SK-N-SH (cell line): ENCODE measurements around the gene PPT2. TPM values are rescaled to one million over a fixed set of nuclear protein-coding genes. Genes with fewer than 3 reads are reported as not detected.

ENCODE experiments used
- CTCF ChIA-PET: fragments of 300-600, 350-600 bp; formaldehyde crosslinking; extraction: SDS; loops from one replicate; lab custom pipeline; 2021; lab: Yijun Ruan, JAX
- POLR2A ChIA-PET: fragments of 350-600 bp; sonication (Branson Sonifier 250); formaldehyde crosslinking; extraction: SDS; loops from one replicate; lab custom pipeline; 2020; ENCODE audit warnings: antibody characterized with exemption, inconsistent platforms; lab: Yijun Ruan, JAX
- DNase-seq: peaks from one replicate; pipeline ENCODE4 v3.0.0; 2012
- H2AFZ ChIP-seq: fragments of 200-600 bp; sonication (generic); 2 replicates; pipeline ENCODE4 v1.8.1; 2016; ENCODE audit warnings: antibody characterized with exemption, mild to moderate bottlenecking, low read depth
- H3F3A ChIP-seq: fragments of 200-600 bp; sonication (generic); replicated peaks from 2 replicates; pipeline ENCODE3; 2016; ENCODE audit warnings: antibody characterized with exemption, mild to moderate bottlenecking; ENCODE audit not compliant: insufficient read depth
- H3K27ac ChIP-seq, 2 experiments: fragments of 200-500 bp in 1 of 2; fragments of 200-600 bp in 1 of 2; sonication (Bioruptor generic) in 1 of 2; sonication (generic), shearing (Covaris generic) in 1 of 2; 2 replicates each; pipeline versions ENCODE4 v1.5.1 to v1.6.1; 2014 to 2016; ENCODE audit warnings: low read depth in 2 of 2, inconsistent platforms in 1 of 2, low read length in 1 of 2, mild to moderate bottlenecking in 1 of 2, mixed read lengths in 1 of 2
- H3K27me3 ChIP-seq: fragments of 200-600 bp; sonication (generic), shearing (Covaris generic); 2 replicates; pipeline ENCODE4 v1.6.1; 2016; ENCODE audit warnings: mixed run types; ENCODE audit not compliant: insufficient read depth
- H3K36me3 ChIP-seq, 2 experiments: fragments of 200-500 bp in 1 of 2; fragments of 200-600 bp in 1 of 2; sonication (Bioruptor generic) in 1 of 2; sonication (generic) in 1 of 2; replicated peaks in 1 of 2; 2 replicates each; pipeline versions ENCODE3 to v1.5.1; 2014 to 2016; ENCODE audit warnings: low read length in 1 of 2, mild to moderate bottlenecking in 1 of 2; ENCODE audit not compliant: insufficient read depth in 2 of 2, control insufficient read depth in 1 of 2
- H3K4me1 ChIP-seq, 2 experiments: fragments of 200-500 bp in 1 of 2; fragments of 200-600 bp in 1 of 2; sonication (Bioruptor generic) in 1 of 2; sonication (generic), shearing (Covaris generic) in 1 of 2; 2 replicates each; pipeline versions ENCODE4 v1.5.1 to v1.6.1; 2014 to 2016; ENCODE audit warnings: low read depth in 1 of 2, low read length in 1 of 2, mixed run types in 1 of 2; ENCODE audit not compliant: insufficient read depth in 2 of 2, control insufficient read depth in 1 of 2
- H3K4me2 ChIP-seq: fragments of 200-600 bp; sonication (generic), shearing (Covaris generic); 2 replicates; pipeline ENCODE4 v1.6.1; 2017; ENCODE audit warnings: mixed run types
- H3K4me3 ChIP-seq, 2 experiments: fragments of 200-500 bp in 1 of 2; fragments of 200-600 bp in 1 of 2; sonication (Bioruptor generic) in 1 of 2; sonication (generic), shearing (Covaris generic) in 1 of 2; 2 replicates each; pipeline versions ENCODE4 v1.5.1 to v1.8.1; 2014 to 2016; ENCODE audit warnings: low read depth in 2 of 2, inconsistent platforms in 1 of 2, low read length in 1 of 2, mild to moderate bottlenecking in 1 of 2, mixed read lengths in 1 of 2, moderate library complexity in 1 of 2
- H3K79me2 ChIP-seq: fragments of 200-600 bp; sonication (generic); 2 replicates; pipeline ENCODE4 v1.8.1; 2017; ENCODE audit warnings: mild to moderate bottlenecking; ENCODE audit not compliant: insufficient read depth
- H3K9ac ChIP-seq: fragments of 200-600 bp; sonication (generic); 2 replicates; pipeline ENCODE4 v1.6.1; 2017; ENCODE audit warnings: mixed run types
- H3K9me2 ChIP-seq: fragments of 200-600 bp; sonication (generic); 2 replicates; pipeline ENCODE4 v1.6.1; 2017; ENCODE audit warnings: mixed run types
- H3K9me3 ChIP-seq: fragments of 200-600 bp; sonication (generic); 2 replicates; pipeline ENCODE4 v1.6.1; 2017; ENCODE audit warnings: mixed run types, mild to moderate bottlenecking, moderate library complexity
- H4K20me1 ChIP-seq: fragments of 200-600 bp; sonication (generic); 2 replicates; pipeline ENCODE4 v1.6.1; 2017; ENCODE audit warnings: mild to moderate bottlenecking, mixed run types; ENCODE audit not compliant: insufficient read depth
- CHD2 ChIP-seq: fragments of 150-350 bp; IDR thresholded peaks from 2 replicates; pipeline ENCODE4 v1.6.1; 2018; ENCODE audit warnings: low read length; ENCODE audit not compliant: partially characterized antibody
- ELF1 ChIP-seq: IDR thresholded peaks from 2 replicates; pipeline ENCODE4 v1.4.0; 2012
- EP300 ChIP-seq, 2 experiments: IDR thresholded peaks; 2 replicates each; pipeline versions ENCODE4 v1.4.0 to v1.6.1; 2012; ENCODE audit warnings: borderline replicate concordance in 1 of 2, low read depth in 1 of 2, low read length in 1 of 2
- EZH2phosphoT487 ChIP-seq: fragments of 200-600 bp; sonication (generic); IDR thresholded peaks from 2 replicates; pipeline ENCODE4 v1.6.1; 2017; ENCODE audit warnings: low read depth, mixed run types, mild to moderate bottlenecking, antibody characterized with exemption, moderate library complexity, borderline replicate concordance
- FOSL2 ChIP-seq: IDR thresholded peaks from 2 replicates; pipeline ENCODE4 v1.4.0; 2012; ENCODE audit warnings: low read depth, mild to moderate bottlenecking, moderate library complexity, borderline replicate concordance
- FOXM1 ChIP-seq: IDR thresholded peaks from 2 replicates; pipeline ENCODE4 v1.4.0; 2012; ENCODE audit warnings: low read depth, mild to moderate bottlenecking
- GABPA ChIP-seq: IDR thresholded peaks from 2 replicates; pipeline ENCODE4 v1.4.0; 2012; ENCODE audit warnings: low read depth, mild to moderate bottlenecking
- GATA2 ChIP-seq: sonication (generic); formaldehyde crosslinking; IDR thresholded peaks from 2 replicates; pipeline ENCODE4 v1.5.0; 2020; ENCODE audit warnings: mild to moderate bottlenecking, missing genetic modification reagents
- IRF3 ChIP-seq: fragments of 150-350 bp; IDR thresholded peaks from 2 replicates; pipeline ENCODE4 v1.6.1; 2016; ENCODE audit warnings: mild to moderate bottlenecking, low read depth, low read length
- JUND ChIP-seq: IDR thresholded peaks from 2 replicates; pipeline ENCODE4 v1.4.0; 2012
- MEF2A ChIP-seq: IDR thresholded peaks from 2 replicates; pipeline ENCODE4 v1.4.0; 2012; ENCODE audit warnings: low read depth, borderline replicate concordance
- MXI1 ChIP-seq: IDR thresholded peaks from 2 replicates; pipeline ENCODE4 v1.6.1; 2012; ENCODE audit warnings: mild to moderate bottlenecking, low read depth, low read length, improper control_type of control experiment
- NFIC ChIP-seq: IDR thresholded peaks from 2 replicates; pipeline ENCODE4 v1.4.0; 2012; ENCODE audit warnings: borderline replicate concordance
- NRF1 ChIP-seq: IDR thresholded peaks from 2 replicates; pipeline ENCODE4 v1.6.1; 2012; ENCODE audit warnings: low read depth, mild to moderate bottlenecking, low read length
- POLR2AphosphoS5 ChIP-seq: IDR thresholded peaks from 2 replicates; pipeline ENCODE4 v1.6.1; 2012; ENCODE audit warnings: low read depth, low read length
- RAD21 ChIP-seq: IDR thresholded peaks from 2 replicates; pipeline ENCODE4 v1.6.1; 2012; ENCODE audit warnings: mild to moderate bottlenecking, low read length
- RCOR1 ChIP-seq: fragments of 150-350 bp; IDR thresholded peaks from 2 replicates; pipeline ENCODE4 v1.6.1; 2017; ENCODE audit warnings: antibody characterized with exemption, low read length
- RFX5 ChIP-seq: IDR thresholded peaks from 2 replicates; pipeline ENCODE4 v1.6.1; 2012; ENCODE audit warnings: mild to moderate bottlenecking, improper control_type of control experiment, low read length
- RXRA ChIP-seq: IDR thresholded peaks from 2 replicates; pipeline ENCODE4 v1.4.0; 2012; ENCODE audit warnings: low read depth, mild to moderate bottlenecking, borderline replicate concordance
- TAF1 ChIP-seq: IDR thresholded peaks from 2 replicates; pipeline ENCODE4 v1.6.1; 2012; ENCODE audit warnings: low read depth, mild to moderate bottlenecking, low read length, moderate library complexity, borderline replicate concordance
- TCF12 ChIP-seq: IDR thresholded peaks from 2 replicates; pipeline ENCODE4 v1.4.0; 2012
- TEAD4 ChIP-seq: IDR thresholded peaks from 2 replicates; pipeline ENCODE4 v1.4.0; 2012; ENCODE audit warnings: mild to moderate bottlenecking, borderline replicate concordance; ENCODE audit not compliant: insufficient read depth
- YY1 ChIP-seq: IDR thresholded peaks from 2 replicates; pipeline ENCODE4 v1.4.0; 2012; ENCODE audit warnings: low read depth, mild to moderate bottlenecking
- WGBS: methylation state at CpG from one replicate; pipeline ENCODE4 v1.1.6; 2017; ENCODE audit warnings: low lambda C conversion rate; 5-methylcytosine and 5-hydroxymethylcytosine counted together
- polyA plus RNA-seq, 3 experiments: library from polyadenylated mRNA; depleted of rRNA; stranded (reverse); fragments of >200 nt; gene quantifications; 2 replicates each; pipeline ENCODE4 v1.2.3, GENCODE V29; 2012
- TF ChIP-seq, protein P1 (sequence below): fragments of 200-600 bp; sonication (generic); IDR thresholded peaks from 2 replicates; pipeline ENCODE4 v1.6.1; 2017; ENCODE audit warnings: antibody characterized with exemption, mild to moderate bottlenecking, moderate library complexity
- TF ChIP-seq, protein P2 (sequence below): IDR thresholded peaks from 2 replicates; pipeline ENCODE4; 2012
- TF ChIP-seq, protein P3 (sequence below): fragments of 150-350 bp; IDR thresholded peaks from 2 replicates; pipeline ENCODE4 v1.6.1; 2017; ENCODE audit warnings: antibody characterized with exemption, low read length, low read depth, borderline replicate concordance
- TF ChIP-seq, protein P4 (sequence below): IDR thresholded peaks from 2 replicates; pipeline ENCODE4 v1.6.1; 2012; ENCODE audit warnings: mild to moderate bottlenecking, low read depth, low read length, moderate library complexity

PPT2 gene
- polyA plus RNA-seq, 1 of the 3 experiments (the other 2 are of a cell fraction), result 32.7 TPM

DNA sequence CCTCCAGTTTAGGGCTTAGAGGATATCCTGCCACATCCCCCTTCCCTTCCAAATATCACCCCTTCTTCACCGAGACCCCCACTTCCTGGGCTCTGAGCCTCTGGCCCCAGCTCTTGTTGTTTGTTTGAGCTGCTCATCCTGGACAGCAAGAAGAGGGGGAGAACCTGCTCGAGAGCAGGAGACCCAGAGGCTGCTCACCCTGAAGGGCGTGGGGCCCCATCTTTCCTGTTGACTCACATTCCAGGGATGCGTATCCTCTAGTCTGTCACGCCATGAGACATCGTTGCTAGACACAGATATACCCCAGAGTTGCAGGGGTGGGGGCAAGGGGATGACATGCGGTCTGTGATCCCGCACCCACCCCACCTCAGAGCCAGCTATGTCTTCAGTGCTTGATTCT is 39.1 kb upstream of the PPT2 start:
- WGBS, result 35% methylated on average over 8 of the region's 8 CpGs
- Histone ChIP-seq H3K9ac (peak overlapping the region; percentile 55; the same call in 1 of the 2 replicates), H3F3A (peaks cover 42% of the 10 kb centered on the region), H3K36me3 (peaks cover 8 to 21% of the 10 kb centered on the region in 2 experiments), H3K9me2 (no peaks in the 10 kb centered on the region), H3K9me3 (no peaks in the 10 kb centered on the region), H3K4me1 (peaks cover 3 to 9% of the 10 kb centered on the region in 2 experiments; a peak in 1 of 4 replicates), H3K27ac (peak overlapping the region in 1 of 2 experiments; percentile 83; a peak in 3 of 4 replicates), H4K20me1 (no peaks in the 10 kb centered on the region), H3K4me2 (peak overlapping the region; percentile 44; the same call in 1 of the 2 replicates), H3K79me2 (no peaks in the 10 kb centered on the region), H2AFZ (no peak overlapping the region), H3K4me3 (no peak overlapping the region), H3K27me3 (no peaks in the 10 kb centered on the region)
- POLR2A ChIA-PET, result interaction anchor here (0.6 kb wide), 1 partner anchor 148 kb away, joined by 3 read pairs; no protein-coding TSS in a partner anchor
- DNase-seq, result no peak
- CTCF ChIA-PET, result interaction anchor here (1.0 to 1.1 kb wide), 2 partner anchors 40 to 1004 kb away, joined by 3 read pairs; no protein-coding TSS in a partner anchor
- no peak for TF ChIP-seq MEF2A
- no peak for TF ChIP-seq RAD21
- TF ChIP-seq, protein P1, sequence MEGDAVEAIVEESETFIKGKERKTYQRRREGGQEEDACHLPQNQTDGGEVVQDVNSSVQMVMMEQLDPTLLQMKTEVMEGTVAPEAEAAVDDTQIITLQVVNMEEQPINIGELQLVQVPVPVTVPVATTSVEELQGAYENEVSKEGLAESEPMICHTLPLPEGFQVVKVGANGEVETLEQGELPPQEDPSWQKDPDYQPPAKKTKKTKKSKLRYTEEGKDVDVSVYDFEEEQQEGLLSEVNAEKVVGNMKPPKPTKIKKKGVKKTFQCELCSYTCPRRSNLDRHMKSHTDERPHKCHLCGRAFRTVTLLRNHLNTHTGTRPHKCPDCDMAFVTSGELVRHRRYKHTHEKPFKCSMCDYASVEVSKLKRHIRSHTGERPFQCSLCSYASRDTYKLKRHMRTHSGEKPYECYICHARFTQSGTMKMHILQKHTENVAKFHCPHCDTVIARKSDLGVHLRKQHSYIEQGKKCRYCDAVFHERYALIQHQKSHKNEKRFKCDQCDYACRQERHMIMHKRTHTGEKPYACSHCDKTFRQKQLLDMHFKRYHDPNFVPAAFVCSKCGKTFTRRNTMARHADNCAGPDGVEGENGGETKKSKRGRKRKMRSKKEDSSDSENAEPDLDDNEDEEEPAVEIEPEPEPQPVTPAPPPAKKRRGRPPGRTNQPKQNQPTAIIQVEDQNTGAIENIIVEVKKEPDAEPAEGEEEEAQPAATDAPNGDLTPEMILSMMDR, result no peak
- TF ChIP-seq EP300 (IDR thresholded peaks at IDR 0.05; ENCODE audit: borderline replicate concordance in 1 of 2, low read depth in 1 of 2, low read length in 1 of 2), result 0 out of 4 replicates have a peak, but pooled peaks of 1 of the 2 experiments have one; percentile 8
- TF ChIP-seq, protein P2, sequence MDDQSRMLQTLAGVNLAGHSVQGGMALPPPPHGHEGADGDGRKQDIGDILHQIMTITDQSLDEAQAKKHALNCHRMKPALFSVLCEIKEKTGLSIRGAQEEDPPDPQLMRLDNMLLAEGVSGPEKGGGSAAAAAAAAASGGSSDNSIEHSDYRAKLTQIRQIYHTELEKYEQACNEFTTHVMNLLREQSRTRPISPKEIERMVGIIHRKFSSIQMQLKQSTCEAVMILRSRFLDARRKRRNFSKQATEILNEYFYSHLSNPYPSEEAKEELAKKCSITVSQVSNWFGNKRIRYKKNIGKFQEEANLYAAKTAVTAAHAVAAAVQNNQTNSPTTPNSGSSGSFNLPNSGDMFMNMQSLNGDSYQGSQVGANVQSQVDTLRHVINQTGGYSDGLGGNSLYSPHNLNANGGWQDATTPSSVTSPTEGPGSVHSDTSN, result peak; percentile 61; the same call in 1 of the 2 replicates
- TF ChIP-seq TCF12, result peak; percentile 55; the same call in 1 of the 2 replicates
- TF ChIP-seq, protein P3, sequence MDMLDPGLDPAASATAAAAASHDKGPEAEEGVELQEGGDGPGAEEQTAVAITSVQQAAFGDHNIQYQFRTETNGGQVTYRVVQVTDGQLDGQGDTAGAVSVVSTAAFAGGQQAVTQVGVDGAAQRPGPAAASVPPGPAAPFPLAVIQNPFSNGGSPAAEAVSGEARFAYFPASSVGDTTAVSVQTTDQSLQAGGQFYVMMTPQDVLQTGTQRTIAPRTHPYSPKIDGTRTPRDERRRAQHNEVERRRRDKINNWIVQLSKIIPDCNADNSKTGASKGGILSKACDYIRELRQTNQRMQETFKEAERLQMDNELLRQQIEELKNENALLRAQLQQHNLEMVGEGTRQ, result no peak
- TF ChIP-seq TAF1, result no peak
- no peak for TF ChIP-seq MXI1
- no peak for TF ChIP-seq NFIC
- no peak for TF ChIP-seq GABPA
- no peak for TF ChIP-seq YY1
- no peak for TF ChIP-seq RXRA
- no peak for TF ChIP-seq NRF1
- no peak for TF ChIP-seq RCOR1
- TF ChIP-seq FOSL2, result peak; percentile 50; the same call in 1 of the 2 replicates
- TF ChIP-seq, protein P4, sequence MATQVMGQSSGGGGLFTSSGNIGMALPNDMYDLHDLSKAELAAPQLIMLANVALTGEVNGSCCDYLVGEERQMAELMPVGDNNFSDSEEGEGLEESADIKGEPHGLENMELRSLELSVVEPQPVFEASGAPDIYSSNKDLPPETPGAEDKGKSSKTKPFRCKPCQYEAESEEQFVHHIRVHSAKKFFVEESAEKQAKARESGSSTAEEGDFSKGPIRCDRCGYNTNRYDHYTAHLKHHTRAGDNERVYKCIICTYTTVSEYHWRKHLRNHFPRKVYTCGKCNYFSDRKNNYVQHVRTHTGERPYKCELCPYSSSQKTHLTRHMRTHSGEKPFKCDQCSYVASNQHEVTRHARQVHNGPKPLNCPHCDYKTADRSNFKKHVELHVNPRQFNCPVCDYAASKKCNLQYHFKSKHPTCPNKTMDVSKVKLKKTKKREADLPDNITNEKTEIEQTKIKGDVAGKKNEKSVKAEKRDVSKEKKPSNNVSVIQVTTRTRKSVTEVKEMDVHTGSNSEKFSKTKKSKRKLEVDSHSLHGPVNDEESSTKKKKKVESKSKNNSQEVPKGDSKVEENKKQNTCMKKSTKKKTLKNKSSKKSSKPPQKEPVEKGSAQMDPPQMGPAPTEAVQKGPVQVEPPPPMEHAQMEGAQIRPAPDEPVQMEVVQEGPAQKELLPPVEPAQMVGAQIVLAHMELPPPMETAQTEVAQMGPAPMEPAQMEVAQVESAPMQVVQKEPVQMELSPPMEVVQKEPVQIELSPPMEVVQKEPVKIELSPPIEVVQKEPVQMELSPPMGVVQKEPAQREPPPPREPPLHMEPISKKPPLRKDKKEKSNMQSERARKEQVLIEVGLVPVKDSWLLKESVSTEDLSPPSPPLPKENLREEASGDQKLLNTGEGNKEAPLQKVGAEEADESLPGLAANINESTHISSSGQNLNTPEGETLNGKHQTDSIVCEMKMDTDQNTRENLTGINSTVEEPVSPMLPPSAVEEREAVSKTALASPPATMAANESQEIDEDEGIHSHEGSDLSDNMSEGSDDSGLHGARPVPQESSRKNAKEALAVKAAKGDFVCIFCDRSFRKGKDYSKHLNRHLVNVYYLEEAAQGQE, result no peak
- TF ChIP-seq GATA2 (CRISPR knock-in tag), result no peak
- TF ChIP-seq ELF1, result no peak
- TF ChIP-seq FOXM1, result no peak
- no peak for TF ChIP-seq CHD2
- TF ChIP-seq POLR2AphosphoS5, result no peak; the same call in 1 of the 2 replicates
- TF ChIP-seq JUND, result no peak; the same call in 1 of the 2 replicates
- TF ChIP-seq EZH2phosphoT487, result no peak
- TF ChIP-seq IRF3, result no peak
- no peak for TF ChIP-seq TEAD4
- no peak for TF ChIP-seq RFX5
